ENCODE measurements around the gene PGBD1.

Gene PGBD1

DNA sequence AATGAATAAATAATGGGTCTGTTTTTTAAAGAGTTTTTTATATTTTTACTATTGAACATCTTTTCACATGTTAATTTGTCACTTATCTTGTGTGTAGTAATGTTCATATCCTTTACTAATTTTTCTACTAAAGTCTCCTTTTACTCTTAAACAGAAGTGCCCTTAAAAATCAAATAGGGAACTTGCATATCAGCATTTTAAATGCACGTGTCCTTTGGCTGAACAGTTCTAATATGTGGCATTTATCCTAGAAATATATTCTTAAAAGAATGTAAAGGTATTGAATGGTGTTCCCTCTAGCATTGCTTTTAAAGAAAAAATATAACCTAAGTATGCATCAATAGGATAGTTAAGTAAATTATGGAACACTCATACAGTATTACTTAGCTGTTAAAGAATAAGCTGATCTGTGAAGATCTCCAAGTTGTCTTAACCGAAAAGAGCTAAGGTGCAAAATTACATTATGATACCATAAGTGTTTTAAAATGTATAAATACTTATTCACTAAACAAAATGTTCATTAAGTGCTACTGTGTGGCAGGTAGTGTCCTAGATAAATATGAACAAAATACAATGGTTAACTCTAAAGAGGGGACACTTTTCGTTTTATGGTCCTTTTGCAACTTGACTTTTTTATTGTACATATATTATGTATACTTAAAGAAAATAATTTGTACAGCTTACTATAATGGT is 631 bp upstream of the PGBD1 start:
- Histone ChIP-seq H3K9me2 (replicated peaks; ENCODE audit: control insufficient read depth, low read length) (no peaks in the 10 kb centered on the region), H3K4me1 (ENCODE audit: control insufficient read depth, low read length) (peaks cover 13% of the 10 kb centered on the region), H3K4me3 (ENCODE audit: low read length) (peak overlapping the region; percentile 80), H3K4me2 (ENCODE audit: low read length) (peak overlapping the region; percentile 92), H3K27me3 (ENCODE audit: control insufficient read depth, low read length) (no peaks in the 10 kb centered on the region), H4K20me1 (ENCODE audit: control insufficient read depth, insufficient read depth, low read depth, low read length) (no peaks in the 10 kb centered on the region), H3F3A (ENCODE audit: control insufficient read depth, insufficient read depth) (no peaks in the 10 kb centered on the region), H3K27ac (ENCODE audit: low read depth, low read length) (no peak overlapping the region), H3K36me3 (ENCODE audit: control insufficient read depth, low read length) (peaks cover 13% of the 10 kb centered on the region), H3K9me3 (ENCODE audit: control insufficient read depth, insufficient read depth, low read length) (no peaks in the 10 kb centered on the region), H3K79me2 (ENCODE audit: control insufficient read depth, low read length) (peaks cover 8% of the 10 kb centered on the region)
- TF ChIP-seq, protein P1, sequence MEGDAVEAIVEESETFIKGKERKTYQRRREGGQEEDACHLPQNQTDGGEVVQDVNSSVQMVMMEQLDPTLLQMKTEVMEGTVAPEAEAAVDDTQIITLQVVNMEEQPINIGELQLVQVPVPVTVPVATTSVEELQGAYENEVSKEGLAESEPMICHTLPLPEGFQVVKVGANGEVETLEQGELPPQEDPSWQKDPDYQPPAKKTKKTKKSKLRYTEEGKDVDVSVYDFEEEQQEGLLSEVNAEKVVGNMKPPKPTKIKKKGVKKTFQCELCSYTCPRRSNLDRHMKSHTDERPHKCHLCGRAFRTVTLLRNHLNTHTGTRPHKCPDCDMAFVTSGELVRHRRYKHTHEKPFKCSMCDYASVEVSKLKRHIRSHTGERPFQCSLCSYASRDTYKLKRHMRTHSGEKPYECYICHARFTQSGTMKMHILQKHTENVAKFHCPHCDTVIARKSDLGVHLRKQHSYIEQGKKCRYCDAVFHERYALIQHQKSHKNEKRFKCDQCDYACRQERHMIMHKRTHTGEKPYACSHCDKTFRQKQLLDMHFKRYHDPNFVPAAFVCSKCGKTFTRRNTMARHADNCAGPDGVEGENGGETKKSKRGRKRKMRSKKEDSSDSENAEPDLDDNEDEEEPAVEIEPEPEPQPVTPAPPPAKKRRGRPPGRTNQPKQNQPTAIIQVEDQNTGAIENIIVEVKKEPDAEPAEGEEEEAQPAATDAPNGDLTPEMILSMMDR (IDR thresholded peaks at IDR 0.05; ENCODE audit: low read depth, low read length, poor library complexity, severe bottlenecking), result no peak
- TF ChIP-seq EZH2phosphoT487 (IDR thresholded peaks at IDR 0.05; ENCODE audit: borderline replicate concordance, low read length), result no peak

DNA sequence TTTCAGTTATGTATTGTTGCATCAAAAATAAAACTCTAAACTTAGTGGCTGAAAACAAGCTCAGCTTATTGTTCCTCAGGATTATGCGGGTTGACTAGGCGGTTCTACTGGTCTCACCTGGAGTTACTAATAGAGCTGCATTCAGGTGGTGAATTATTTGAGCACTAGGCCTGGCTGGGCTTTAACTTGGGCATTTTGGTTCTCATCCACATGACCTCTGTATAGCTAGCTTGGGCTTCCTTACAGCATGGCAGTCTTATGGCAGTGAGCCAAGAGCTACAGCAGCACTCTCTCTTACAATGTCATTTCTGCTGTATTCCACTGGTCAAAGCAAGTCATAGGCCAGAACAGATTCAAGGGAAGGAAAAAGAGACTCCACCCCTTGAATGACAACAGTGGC is 1.6 kb downstream of the PGBD1 start:
- Histone ChIP-seq H3K4me3 (ENCODE audit: low read length) (0 out of 2 replicates have a peak overlapping the region, but pooled peaks have one; percentile 5), H3K4me2 (ENCODE audit: low read length) (peak overlapping the region; percentile 92), H3K9me2 (replicated peaks; ENCODE audit: control insufficient read depth, low read length) (no peaks in the 10 kb centered on the region), H3K4me1 (ENCODE audit: control insufficient read depth, low read length) (peaks cover 13% of the 10 kb centered on the region), H3K79me2 (ENCODE audit: control insufficient read depth, low read length) (peaks cover 8% of the 10 kb centered on the region), H3K36me3 (ENCODE audit: control insufficient read depth, low read length) (peaks cover 23% of the 10 kb centered on the region), H3K27ac (ENCODE audit: low read depth, low read length) (no peak overlapping the region), H3F3A (ENCODE audit: control insufficient read depth, insufficient read depth) (no peaks in the 10 kb centered on the region), H3K27me3 (ENCODE audit: control insufficient read depth, low read length) (no peaks in the 10 kb centered on the region), H3K9me3 (ENCODE audit: control insufficient read depth, insufficient read depth, low read length) (no peaks in the 10 kb centered on the region), H4K20me1 (ENCODE audit: control insufficient read depth, insufficient read depth, low read depth, low read length) (no peaks in the 10 kb centered on the region)
- TF ChIP-seq EZH2phosphoT487 (IDR thresholded peaks at IDR 0.05; ENCODE audit: borderline replicate concordance, low read length), result no peak
- TF ChIP-seq, protein P1 (IDR thresholded peaks at IDR 0.05; ENCODE audit: low read depth, low read length, poor library complexity, severe bottlenecking), result no peak

DNA sequence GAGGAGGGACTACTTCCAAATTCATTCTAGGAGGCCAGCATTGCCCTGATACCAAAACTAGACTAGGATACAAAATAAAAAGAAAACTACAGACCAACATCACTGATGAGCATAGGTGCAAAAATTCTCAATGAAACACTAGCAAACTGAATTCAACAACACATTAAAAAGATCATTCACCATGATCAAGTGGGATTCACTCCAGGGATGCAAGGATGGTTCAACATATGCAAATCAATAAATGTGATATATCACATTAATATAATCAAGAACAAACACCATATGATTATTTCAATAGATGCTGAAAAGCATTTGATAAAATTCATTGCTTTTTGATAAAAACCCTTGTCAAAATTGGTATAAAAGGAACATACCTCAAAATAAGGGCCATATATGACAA is 10.2 kb downstream of the PGBD1 start:
- H3K4me1 ChIP-seq (ENCODE audit: control insufficient read depth, low read length), result no peaks in the 10 kb centered on the region
- H3K9me2 ChIP-seq (replicated peaks; ENCODE audit: control insufficient read depth, low read length), result no peaks in the 10 kb centered on the region
- no peaks in the 10 kb centered on the region for H4K20me1 ChIP-seq (ENCODE audit: control insufficient read depth, insufficient read depth, low read depth, low read length)
- H3K27me3 ChIP-seq (ENCODE audit: control insufficient read depth, low read length), result no peaks in the 10 kb centered on the region
- peaks cover 24% of the 10 kb centered on the region for H3K36me3 ChIP-seq (ENCODE audit: control insufficient read depth, low read length)
- no peak overlapping the region for H3K4me2 ChIP-seq (ENCODE audit: low read length)
- H3K79me2 ChIP-seq (ENCODE audit: control insufficient read depth, low read length), result no peaks in the 10 kb centered on the region
- H3K4me3 ChIP-seq (ENCODE audit: low read length), result no peak overlapping the region
- H3K9me3 ChIP-seq (ENCODE audit: control insufficient read depth, insufficient read depth, low read length), result no peaks in the 10 kb centered on the region
- no peak overlapping the region for H3K27ac ChIP-seq (ENCODE audit: low read depth, low read length)
- no peak for TF ChIP-seq EZH2phosphoT487 (IDR thresholded peaks at IDR 0.05; ENCODE audit: borderline replicate concordance, low read length)
- TF ChIP-seq, protein P1 (IDR thresholded peaks at IDR 0.05; ENCODE audit: low read depth, low read length, poor library complexity, severe bottlenecking), result no peak
- H3F3A ChIP-seq (ENCODE audit: control insufficient read depth, insufficient read depth), result no peaks in the 10 kb centered on the region

Measured in DOHH2 (cell line).